KMS-11 (cell line): ENCODE measurements around the gene PIK3R2.

Source experiments
- H2AFZ ChIP-seq: fragments of 200-600 bp; sonication (generic); 2 replicates; pipeline ENCODE4 v1.6.1; 2016; ENCODE audit warnings: antibody characterized with exemption, mixed run types, low read depth
- H3K27ac ChIP-seq: fragments of 200-600 bp; sonication (generic); 2 replicates; pipeline ENCODE4 v1.6.1; 2016; ENCODE audit warnings: mild to moderate bottlenecking, mixed run types
- H3K27me3 ChIP-seq: fragments of 200-600 bp; sonication (generic); 2 replicates; pipeline ENCODE4 v1.6.1; 2017; ENCODE audit warnings: mild to moderate bottlenecking, low read depth, mixed run types, moderate library complexity; ENCODE audit not compliant: insufficient read depth
- H3K36me3 ChIP-seq: fragments of 200-600 bp; sonication (generic); 2 replicates; pipeline ENCODE4 v1.6.1; 2017; ENCODE audit warnings: mild to moderate bottlenecking, mixed run types; ENCODE audit not compliant: insufficient read depth
- H3K4me1 ChIP-seq: fragments of 200-600 bp; sonication (generic); 2 replicates; pipeline ENCODE4 v1.6.1; 2016; ENCODE audit warnings: mild to moderate bottlenecking, low read depth, mixed run types; ENCODE audit not compliant: poor library complexity, severe bottlenecking
- H3K4me2 ChIP-seq: fragments of 200-600 bp; sonication (generic); 2 replicates; pipeline ENCODE4 v1.7.0; 2016; ENCODE audit warnings: mild to moderate bottlenecking, mixed run types
- H3K4me3 ChIP-seq: fragments of 200-600 bp; sonication (generic); IDR thresholded peaks from 2 replicates; pipeline ENCODE4 v1.6.1; 2017; ENCODE audit warnings: low read depth, low read length, mixed read lengths; ENCODE audit not compliant: insufficient read depth
- H3K79me2 ChIP-seq: fragments of 200-600 bp; sonication (generic); 2 replicates; pipeline ENCODE4 v1.6.1; 2016; ENCODE audit warnings: low read depth, mixed run types; ENCODE audit not compliant: insufficient read depth
- H3K9ac ChIP-seq: fragments of 200-600 bp; sonication (generic); 2 replicates; pipeline ENCODE4 v1.6.1; 2016; ENCODE audit warnings: mild to moderate bottlenecking, mixed run types
- H4K20me1 ChIP-seq: fragments of 200-600 bp; sonication (generic); 2 replicates; pipeline ENCODE4 v1.6.1; 2016; ENCODE audit warnings: mild to moderate bottlenecking, mixed run types; ENCODE audit not compliant: insufficient read depth
- CTCF ChIP-seq: fragments of 200-600 bp; sonication (generic); conservative IDR thresholded peaks from 2 replicates; pipeline ENCODE4 v1.6.1; 2017; ENCODE audit warnings: low read depth, mild to moderate bottlenecking, antibody characterized with exemption, low read length, moderate library complexity, mixed read lengths

Gene PIK3R2

GRCh38 chr19:18218159-18218558 lies 65.2 kb downstream of the PIK3R2 start:
- no peaks in the 10 kb centered on the region for H4K20me1 ChIP-seq
- H3K79me2 ChIP-seq = no peaks in the 10 kb centered on the region
- no peaks in the 10 kb centered on the region for H3K36me3 ChIP-seq
- TF ChIP-seq CTCF = no peak
- H3K4me2 ChIP-seq = no peak overlapping the region
- no peak overlapping the region for H3K9ac ChIP-seq
- no peak overlapping the region for H3K27ac ChIP-seq
- H3K4me3 ChIP-seq = no peak overlapping the region
- H3K27me3 ChIP-seq = peaks cover 82% of the 10 kb centered on the region
- H2AFZ ChIP-seq = no peak overlapping the region
- no peaks in the 10 kb centered on the region for H3K4me1 ChIP-seq

GRCh38 chr19:18218600-18218999 lies 65.6 kb downstream of the PIK3R2 start:
- no peaks in the 10 kb centered on the region for H3K36me3 ChIP-seq
- no peak overlapping the region for H2AFZ ChIP-seq
- no peak overlapping the region for H3K4me2 ChIP-seq
- peaks cover 80% of the 10 kb centered on the region for H3K27me3 ChIP-seq
- H3K79me2 ChIP-seq = no peaks in the 10 kb centered on the region
- H3K9ac ChIP-seq = no peak overlapping the region
- no peaks in the 10 kb centered on the region for H3K4me1 ChIP-seq
- no peak overlapping the region for H3K4me3 ChIP-seq
- H3K27ac ChIP-seq = no peak overlapping the region
- no peak for TF ChIP-seq CTCF
- no peaks in the 10 kb centered on the region for H4K20me1 ChIP-seq
